GM12878 (cell line): ENCODE results near the gene LONRF2. TPM values are rescaled to one million over a fixed set of nuclear protein-coding genes. Genes with fewer than 3 reads are reported as not detected.

Experiments
- ATAC-seq: fragments of 200-7000 bp; cut with Tn5 transposase; 3 replicates; pipeline ENCODE4 v1.9.1; 2020; ENCODE audit warnings: mild to moderate bottlenecking, moderate library complexity
- BruUV-seq: library from RNA; stranded (reverse); fragments of 400-500 nt; replicated peaks from 2 replicates; lab custom pipeline; 2021; lab: Mats Ljungman, UMichigan
- CTCF ChIA-PET: fragments of 300-600 bp; sonication (Branson Sonifier 250); formaldehyde crosslinking; extraction: SDS; loops from one replicate; lab custom pipeline; 2021; ENCODE audit warnings: inconsistent platforms; lab: Yijun Ruan, JAX
- POLR2A ChIA-PET: fragments of 350-600 bp; formaldehyde crosslinking; extraction: SDS; loops from one replicate; lab custom pipeline; 2021; ENCODE audit warnings: inconsistent platforms; lab: Charles Lee
- RAD21 ChIA-PET: fragments of 300-600 bp; sonication (Branson Sonifier 250); formaldehyde crosslinking; loops from one replicate; lab custom pipeline; 2023; ENCODE audit warnings: antibody characterized with exemption; ENCODE audit not compliant: unreplicated experiment; lab: Charles Lee
- SMC1A ChIA-PET: fragments of 300-600 bp; sonication (Branson Sonifier 250); formaldehyde crosslinking; loops from one replicate; lab custom pipeline; 2023; ENCODE audit not compliant: unreplicated experiment, uncharacterized antibody; lab: Charles Lee
- DNase-seq: peaks from one replicate; pipeline ENCODE4 v3.0.0-alpha.2; 2011; ENCODE audit warnings: low read depth, low spot score
- FAIRE-seq: peaks from 3 replicates; lab custom pipeline; 2011; peaks lifted over from hg19 to GRCh38; lab: Jason Lieb, UNC
- H2AFZ ChIP-seq: 2 replicates; pipeline ENCODE4 v1.6.0; 2011; ENCODE audit warnings: low read depth, low read length, control low read depth; ENCODE audit not compliant: control insufficient read depth
- H3K27ac ChIP-seq: 2 replicates; pipeline ENCODE4 v1.5.1; 2011; ENCODE audit warnings: control low read depth; ENCODE audit not compliant: control insufficient read depth, insufficient read depth
- H3K27me3 ChIP-seq, 2 experiments: replicated peaks in 1 of 2; 2 replicates each; pipeline versions ENCODE4 v1.6.0 to v1.6.1; 2011; ENCODE audit warnings: low read length in 1 of 2; ENCODE audit not compliant: control insufficient read depth in 2 of 2, insufficient read depth in 2 of 2
- H3K36me3 ChIP-seq, 2 experiments: 2 replicates each; pipeline ENCODE4 v1.5.1; 2011; ENCODE audit warnings: low read length in 1 of 2; ENCODE audit not compliant: control insufficient read depth in 2 of 2, insufficient read depth in 2 of 2
- H3K4me1 ChIP-seq: 2 replicates; pipeline ENCODE4 v1.6.1; 2011; ENCODE audit warnings: mild to moderate bottlenecking, low read length, moderate library complexity, mixed read lengths; ENCODE audit not compliant: control insufficient read depth, insufficient read depth
- H3K4me2 ChIP-seq: 2 replicates; pipeline ENCODE4 v1.6.0; 2011; ENCODE audit warnings: control low read depth; ENCODE audit not compliant: control insufficient read depth, insufficient read depth
- H3K4me3 ChIP-seq: fragments of 200-600 bp; sonication (generic); 2 replicates; pipeline ENCODE4 v1.5.1; 2016
- H3K79me2 ChIP-seq: 2 replicates; pipeline ENCODE4 v1.6.0; 2011; ENCODE audit warnings: low read length; ENCODE audit not compliant: control insufficient read depth, insufficient read depth
- H3K9ac ChIP-seq: 2 replicates; pipeline ENCODE4 v1.8.0; 2011; ENCODE audit warnings: low read length, control low read depth, mixed read lengths; ENCODE audit not compliant: control insufficient read depth, insufficient read depth
- H3K9me3 ChIP-seq: replicated peaks from 3 replicates; pipeline ENCODE4 v1.5.1; 2011; ENCODE audit warnings: mild to moderate bottlenecking, low read length; ENCODE audit not compliant: control insufficient read depth, insufficient read depth
- H4K20me1 ChIP-seq: 2 replicates; pipeline ENCODE4 v1.6.0; 2011; ENCODE audit not compliant: control insufficient read depth, insufficient read depth
- BRCA1 ChIP-seq: IDR thresholded peaks from 2 replicates; pipeline ENCODE4 v1.6.1; 2011; ENCODE audit warnings: low read depth, low read length, improper control_type of control experiment
- MEF2A ChIP-seq: IDR thresholded peaks from 2 replicates; pipeline ENCODE4 v1.6.1; 2011; ENCODE audit warnings: low read depth, mild to moderate bottlenecking, low read length, moderate library complexity; ENCODE audit not compliant: insufficient read depth
- NRF1 ChIP-seq: conservative IDR thresholded peaks from 2 replicates; pipeline ENCODE4 v1.6.1; 2011; ENCODE audit warnings: mild to moderate bottlenecking, low read depth, low read length, improper control_type of control experiment
- WGBS: methylation state at CpG from one replicate; pipeline ENCODE4 v1.1.6; 2016; ENCODE audit warnings: low lambda C conversion rate; ENCODE audit not compliant: insufficient replicate concordance, insufficient coverage; ENCODE audit errors: missing lambda C conversion rate; 5-methylcytosine and 5-hydroxymethylcytosine counted together
- in situ Hi-C: fragments of 300-500 bp; cut with MboI; formaldehyde crosslinking; loops from 9 replicates; pipeline ENCODE4 v1.14.3; 2018; ENCODE audit warnings: mixed read lengths
- intact Hi-C: fragments of 100-400 bp; cut with micrococcal nuclease; formaldehyde crosslinking; loops from one replicate; pipeline ENCODE4 v1.14.2; 2022; ENCODE audit not compliant: unreplicated experiment
- polyA plus RNA-seq, 11 experiments: library from polyadenylated mRNA; depleted of rRNA in 4 of 11; unstranded in 6 of 11; stranded (reverse) in 5 of 11; fragments of >200 nt; fragmentation: Nextera tagmentation in 4 of 11; fragmentation: Illumina TruSeq in 1 of 11; extraction: Ambion mirVana in 4 of 11; extraction: Trizol in 1 of 11; gene quantifications; 1 replicate in 1 of 11; 2 replicates in 10 of 11; pipeline versions ENCODE4 v1.2.1 to v1.2.3, GENCODE V29; 2011 to 2016; ENCODE audit warnings: inconsistent platforms in 2 of 11, missing spikeins in 2 of 11, low read depth in 1 of 11
- total RNA-seq, 4 experiments: library from RNA; depleted of rRNA in 3 of 4; stranded (reverse); fragments of >200 nt in 3 of 4; fragmentation: Illumina TruSeq in 1 of 4; extraction: Trizol in 1 of 4; gene quantifications; 2 replicates each; pipeline versions ENCODE4 v1.2.1 to v1.2.3, GENCODE V29; 2013 to 2021
- TF ChIP-seq, protein P1 (sequence below): fragments of 150-350 bp; IDR thresholded peaks from 2 replicates; pipeline ENCODE4 v1.6.1; 2014; ENCODE audit warnings: mild to moderate bottlenecking, low read depth, low read length
- TF ChIP-seq, protein P2 (sequence below): IDR thresholded peaks from 2 replicates; pipeline ENCODE4 v1.6.1; 2011; ENCODE audit warnings: borderline replicate concordance, low read depth, mild to moderate bottlenecking, moderate library complexity, low read length; ENCODE audit not compliant: insufficient read depth, poor library complexity, severe bottlenecking

Gene LONRF2
- total and polyA plus RNA-seq, 10 of the 15 experiments (the other 5 are each of a cell fraction or from before 2014, with no cell fraction given): under 0.01 to 0.04 (median 0.01) TPM; not detected in 4

DNA sequence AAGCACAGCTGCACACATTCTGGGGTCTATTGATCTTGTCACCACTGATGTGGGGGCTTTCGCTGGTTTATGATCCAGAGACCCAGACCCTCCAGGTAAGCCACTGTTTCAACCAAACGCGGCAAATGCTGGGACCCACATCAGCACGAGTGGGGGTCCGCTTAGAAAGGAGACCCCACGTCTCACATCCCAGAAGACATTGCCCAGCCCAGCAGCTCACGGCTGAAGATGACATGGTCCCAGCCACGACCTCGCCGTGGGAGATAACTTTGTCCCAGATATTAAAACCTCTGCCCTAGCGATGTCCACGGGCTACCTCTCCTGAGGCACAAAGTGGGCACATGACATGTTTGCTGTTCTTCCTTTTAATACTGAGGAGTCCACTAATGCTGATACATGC is 43.8 kb downstream of the LONRF2 start:
- ChIA-PET SMC1A (no interaction called here), RAD21 (no interaction called here), CTCF (interaction anchor here (0.7 kb wide), 1 partner anchor 138 kb away, joined by 3 read pairs; no protein-coding TSS in a partner anchor), POLR2A (no interaction called here)
- no peak overlapping the region for H3K4me3 ChIP-seq
- no peak overlapping the region for H3K27ac ChIP-seq
- no TSS peak for BruUV-seq
- intact Hi-C loops (no loop called here), in situ Hi-C loops (no loop called here)
- no peaks in the 10 kb centered on the region for H3K79me2 ChIP-seq
- no peaks in the 10 kb centered on the region; a peak in 1 of 4 replicates for H3K27me3 ChIP-seq
- no peak overlapping the region for H3K9ac ChIP-seq
- 49% methylated on average over 12 of the region's 12 CpGs for WGBS
- FAIRE-seq: no peak
- DNase-seq: no peak
- H3K4me2 ChIP-seq: no peak overlapping the region
- no peaks in the 10 kb centered on the region; the same call in 1 of the 2 replicates for H4K20me1 ChIP-seq
- no peak overlapping the region for H2AFZ ChIP-seq
- no peaks in the 10 kb centered on the region for H3K4me1 ChIP-seq
- no peak for TF ChIP-seq BRCA1
- no peak for TF ChIP-seq NRF1
- TF ChIP-seq, protein P1, sequence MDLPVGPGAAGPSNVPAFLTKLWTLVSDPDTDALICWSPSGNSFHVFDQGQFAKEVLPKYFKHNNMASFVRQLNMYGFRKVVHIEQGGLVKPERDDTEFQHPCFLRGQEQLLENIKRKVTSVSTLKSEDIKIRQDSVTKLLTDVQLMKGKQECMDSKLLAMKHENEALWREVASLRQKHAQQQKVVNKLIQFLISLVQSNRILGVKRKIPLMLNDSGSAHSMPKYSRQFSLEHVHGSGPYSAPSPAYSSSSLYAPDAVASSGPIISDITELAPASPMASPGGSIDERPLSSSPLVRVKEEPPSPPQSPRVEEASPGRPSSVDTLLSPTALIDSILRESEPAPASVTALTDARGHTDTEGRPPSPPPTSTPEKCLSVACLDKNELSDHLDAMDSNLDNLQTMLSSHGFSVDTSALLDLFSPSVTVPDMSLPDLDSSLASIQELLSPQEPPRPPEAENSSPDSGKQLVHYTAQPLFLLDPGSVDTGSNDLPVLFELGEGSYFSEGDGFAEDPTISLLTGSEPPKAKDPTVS: no peak
- TF ChIP-seq MEF2A: no peak
- TF ChIP-seq, protein P2, sequence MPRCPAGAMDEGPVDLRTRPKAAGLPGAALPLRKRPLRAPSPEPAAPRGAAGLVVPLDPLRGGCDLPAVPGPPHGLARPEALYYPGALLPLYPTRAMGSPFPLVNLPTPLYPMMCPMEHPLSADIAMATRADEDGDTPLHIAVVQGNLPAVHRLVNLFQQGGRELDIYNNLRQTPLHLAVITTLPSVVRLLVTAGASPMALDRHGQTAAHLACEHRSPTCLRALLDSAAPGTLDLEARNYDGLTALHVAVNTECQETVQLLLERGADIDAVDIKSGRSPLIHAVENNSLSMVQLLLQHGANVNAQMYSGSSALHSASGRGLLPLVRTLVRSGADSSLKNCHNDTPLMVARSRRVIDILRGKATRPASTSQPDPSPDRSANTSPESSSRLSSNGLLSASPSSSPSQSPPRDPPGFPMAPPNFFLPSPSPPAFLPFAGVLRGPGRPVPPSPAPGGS: no peak
- H3K9me3 ChIP-seq: no peaks in the 10 kb centered on the region
- no peak for ATAC-seq
- no peaks in the 10 kb centered on the region for H3K36me3 ChIP-seq
